HepG2 (cell line): ENCODE results near the gene CLDN14. TPM values are rescaled to one million over a fixed set of nuclear protein-coding genes. Genes with fewer than 3 reads are reported as not detected.
A peak's percentile ranks its signal among the peaks of the same experiment; 100 is the strongest.

Experiments used
- BRCA1 ChIP-seq: sonication (generic); formaldehyde crosslinking; IDR thresholded peaks from 2 replicates; pipeline ENCODE4 v1.4.0; 2020; ENCODE audit warnings: missing genetic modification reagents
- GABPB1 ChIP-seq: IDR thresholded peaks from 2 replicates; pipeline ENCODE4 v1.6.1; 2016; ENCODE audit warnings: mild to moderate bottlenecking, missing genetic modification reagents, moderate library complexity, missing compliant biosample characterization
- HDAC6 ChIP-seq: fragments of 200-600 bp; sonication (generic); IDR thresholded peaks from 2 replicates; pipeline ENCODE4 v1.7.0; 2017; ENCODE audit warnings: mild to moderate bottlenecking, antibody characterized with exemption, low read length, low read depth
- ISL2 ChIP-seq: sonication (generic); formaldehyde crosslinking; IDR thresholded peaks from 2 replicates; pipeline ENCODE4 v1.5.0; 2020; ENCODE audit warnings: missing genetic modification reagents
- KDM6A ChIP-seq: IDR thresholded peaks from 2 replicates; pipeline ENCODE4 v1.6.1; 2016; ENCODE audit warnings: low read depth
- KLF6 ChIP-seq: IDR thresholded peaks from 2 replicates; pipeline ENCODE4 v1.8.0; 2016; ENCODE audit warnings: missing biosample characterization, missing genetic modification reagents
- PLRG1 ChIP-seq: fragments of 450-650 bp; conservative IDR thresholded peaks from 2 replicates; pipeline ENCODE4 v1.6.1; 2016
- RBM22 ChIP-seq: fragments of 200-400 bp; formaldehyde crosslinking; optimal IDR thresholded peaks from 2 replicates; pipeline ENCODE3; 2017; ENCODE audit warnings: mild to moderate bottlenecking, low read length, moderate library complexity
- SALL2 ChIP-seq: sonication (generic); formaldehyde crosslinking; IDR thresholded peaks from 2 replicates; pipeline ENCODE4 v1.8.1; 2023; ENCODE audit warnings: mild to moderate bottlenecking, missing genetic modification reagents, inconsistent platforms
- SNRNP70 ChIP-seq: fragments of 200-400 bp; formaldehyde crosslinking; IDR thresholded peaks from 2 replicates; pipeline ENCODE4 v1.6.1; 2017; ENCODE audit warnings: mild to moderate bottlenecking, low read depth, low read length, moderate library complexity
- ZBTB38 ChIP-seq: sonication (generic); formaldehyde crosslinking; IDR thresholded peaks from 2 replicates; pipeline ENCODE4 v1.5.1; 2020; ENCODE audit warnings: mild to moderate bottlenecking, missing genetic modification reagents
- ZNF12 ChIP-seq: sonication (generic); formaldehyde crosslinking; IDR thresholded peaks from 2 replicates; pipeline ENCODE4 v1.5.0; 2020; ENCODE audit warnings: missing genetic modification reagents
- ZNF326 ChIP-seq: sonication (generic); formaldehyde crosslinking; IDR thresholded peaks from 2 replicates; pipeline ENCODE4 v1.4.0; 2020; ENCODE audit warnings: missing genetic modification reagents, borderline replicate concordance
- ZNF329 ChIP-seq: sonication (generic); formaldehyde crosslinking; IDR thresholded peaks from 2 replicates; pipeline ENCODE4 v1.9.0; 2021; ENCODE audit warnings: low read depth, mild to moderate bottlenecking, missing genetic modification reagents
- ZNF644 ChIP-seq: IDR thresholded peaks from 2 replicates; pipeline ENCODE4 v1.6.1; 2016; ENCODE audit warnings: low read depth
- ZNF841 ChIP-seq: sonication (generic); formaldehyde crosslinking; IDR thresholded peaks from 2 replicates; pipeline ENCODE4 v1.8.1; 2023; ENCODE audit warnings: missing genetic modification reagents, borderline replicate concordance
- polyA plus RNA-seq, 8 experiments: library from polyadenylated mRNA; depleted of rRNA in 3 of 8; stranded (reverse) in 7 of 8; unstranded in 1 of 8; fragments of >200 nt; fragmentation: Illumina TruSeq in 4 of 8; extraction: Trizol in 4 of 8; gene quantifications; 2 replicates each; pipeline versions ENCODE4 v1.2.1 to v1.2.3, GENCODE V29; 2011 to 2016; ENCODE audit warnings: low read depth in 4 of 8, missing spikeins in 1 of 8, mixed read lengths in 1 of 8; ENCODE audit not compliant: insufficient read depth in 1 of 8
- total RNA-seq, 5 experiments: library from RNA; depleted of rRNA; stranded (reverse); fragments of >200 nt; fragmentation: Illumina TruSeq; extraction: Trizol; gene quantifications; 2 replicates each; pipeline ENCODE4 v1.2.3, GENCODE V29; 2016; ENCODE audit warnings: low read depth in 1 of 5
- TF ChIP-seq, protein P1 (sequence below): sonication (generic); formaldehyde crosslinking; IDR thresholded peaks from 2 replicates; pipeline ENCODE4 v1.4.0; 2020; ENCODE audit warnings: missing genetic modification reagents
- TF ChIP-seq, protein P2 (sequence below): sonication (generic); formaldehyde crosslinking; IDR thresholded peaks from 2 replicates; pipeline ENCODE4 v1.5.1; 2020; ENCODE audit warnings: mild to moderate bottlenecking, missing genetic modification reagents, borderline replicate concordance
- TF ChIP-seq, protein P3 (sequence below): sonication (generic); formaldehyde crosslinking; IDR thresholded peaks from 2 replicates; pipeline ENCODE4 v1.5.0; 2020; ENCODE audit warnings: mild to moderate bottlenecking, missing genetic modification reagents
- TF ChIP-seq, protein P4 (sequence below): IDR thresholded peaks from 2 replicates; pipeline ENCODE4 v1.6.1; 2016; ENCODE audit warnings: control low read depth
- TF ChIP-seq, protein P5 (sequence below): sonication (generic); formaldehyde crosslinking; IDR thresholded peaks from 2 replicates; pipeline ENCODE4 v1.5.0; 2020; ENCODE audit warnings: missing genetic modification reagents

Gene CLDN14
- total and polyA plus RNA-seq, 2 of the 13 experiments (the other 11 are each of a cell fraction or from before 2014, with no cell fraction given): 1.1 to 1.4 TPM

- TF ChIP-seq, protein P1, sequence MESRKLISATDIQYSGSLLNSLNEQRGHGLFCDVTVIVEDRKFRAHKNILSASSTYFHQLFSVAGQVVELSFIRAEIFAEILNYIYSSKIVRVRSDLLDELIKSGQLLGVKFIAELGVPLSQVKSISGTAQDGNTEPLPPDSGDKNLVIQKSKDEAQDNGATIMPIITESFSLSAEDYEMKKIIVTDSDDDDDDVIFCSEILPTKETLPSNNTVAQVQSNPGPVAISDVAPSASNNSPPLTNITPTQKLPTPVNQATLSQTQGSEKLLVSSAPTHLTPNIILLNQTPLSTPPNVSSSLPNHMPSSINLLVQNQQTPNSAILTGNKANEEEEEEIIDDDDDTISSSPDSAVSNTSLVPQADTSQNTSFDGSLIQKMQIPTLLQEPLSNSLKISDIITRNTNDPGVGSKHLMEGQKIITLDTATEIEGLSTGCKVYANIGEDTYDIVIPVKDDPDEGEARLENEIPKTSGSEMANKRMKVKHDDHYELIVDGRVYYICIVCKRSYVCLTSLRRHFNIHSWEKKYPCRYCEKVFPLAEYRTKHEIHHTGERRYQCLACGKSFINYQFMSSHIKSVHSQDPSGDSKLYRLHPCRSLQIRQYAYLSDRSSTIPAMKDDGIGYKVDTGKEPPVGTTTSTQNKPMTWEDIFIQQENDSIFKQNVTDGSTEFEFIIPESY (CRISPR knock-in tag): no peak
- TF ChIP-seq, protein P2, sequence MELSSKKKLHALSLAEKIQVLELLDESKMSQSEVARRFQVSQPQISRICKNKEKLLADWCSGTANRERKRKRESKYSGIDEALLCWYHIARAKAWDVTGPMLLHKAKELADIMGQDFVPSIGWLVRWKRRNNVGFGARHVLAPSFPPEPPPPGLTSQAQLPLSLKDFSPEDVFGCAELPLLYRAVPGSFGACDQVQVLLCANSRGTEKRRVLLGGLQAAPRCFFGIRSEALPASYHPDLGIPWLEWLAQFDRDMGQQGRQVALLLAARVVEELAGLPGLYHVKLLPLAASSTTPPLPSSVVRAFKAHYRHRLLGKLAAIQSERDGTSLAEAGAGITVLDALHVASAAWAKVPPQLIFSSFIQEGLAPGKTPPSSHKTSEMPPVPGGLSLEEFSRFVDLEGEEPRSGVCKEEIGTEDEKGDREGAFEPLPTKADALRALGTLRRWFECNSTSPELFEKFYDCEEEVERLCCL: no peak
- TF ChIP-seq KLF6 (CRISPR knock-in tag) (peak; percentile 57; the same call in 1 of the 2 replicates), ZNF329 (CRISPR knock-in tag) (no peak), HDAC6 (no peak), GABPB1 (peak; percentile 19), SNRNP70 (no peak), ZBTB38 (no peak; the same call in 1 of the 2 replicates), ZNF326 (no peak), ZNF12 (CRISPR knock-in tag) (peak; percentile 27; the same call in 1 of the 2 replicates), SALL2 (CRISPR knock-in tag) (0 out of 2 replicates have a peak, but pooled peaks have one; percentile 20), ZNF644 (CRISPR knock-in tag) (peak; percentile 87), ISL2 (CRISPR knock-in tag) (peak; percentile 67; the same call in 1 of the 2 replicates), RBM22 (no peak), ZNF841 (CRISPR knock-in tag) (no peak), KDM6A (CRISPR knock-in tag) (peak; percentile 87), BRCA1 (CRISPR knock-in tag) (0 out of 2 replicates have a peak, but pooled peaks have one; percentile 37), PLRG1 (no peak)
- TF ChIP-seq, protein P3, sequence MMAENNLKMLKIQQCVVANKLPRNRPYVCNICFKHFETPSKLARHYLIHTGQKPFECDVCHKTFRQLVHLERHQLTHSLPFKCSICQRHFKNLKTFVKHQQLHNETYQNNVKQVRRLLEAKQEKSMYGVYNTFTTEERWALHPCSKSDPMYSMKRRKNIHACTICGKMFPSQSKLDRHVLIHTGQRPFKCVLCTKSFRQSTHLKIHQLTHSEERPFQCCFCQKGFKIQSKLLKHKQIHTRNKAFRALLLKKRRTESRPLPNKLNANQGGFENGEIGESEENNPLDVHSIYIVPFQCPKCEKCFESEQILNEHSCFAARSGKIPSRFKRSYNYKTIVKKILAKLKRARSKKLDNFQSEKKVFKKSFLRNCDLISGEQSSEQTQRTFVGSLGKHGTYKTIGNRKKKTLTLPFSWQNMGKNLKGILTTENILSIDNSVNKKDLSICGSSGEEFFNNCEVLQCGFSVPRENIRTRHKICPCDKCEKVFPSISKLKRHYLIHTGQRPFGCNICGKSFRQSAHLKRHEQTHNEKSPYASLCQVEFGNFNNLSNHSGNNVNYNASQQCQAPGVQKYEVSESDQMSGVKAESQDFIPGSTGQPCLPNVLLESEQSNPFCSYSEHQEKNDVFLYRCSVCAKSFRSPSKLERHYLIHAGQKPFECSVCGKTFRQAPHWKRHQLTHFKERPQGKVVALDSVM: 0 out of 2 replicates have a peak, but pooled peaks have one; percentile 27
- TF ChIP-seq, protein P4, sequence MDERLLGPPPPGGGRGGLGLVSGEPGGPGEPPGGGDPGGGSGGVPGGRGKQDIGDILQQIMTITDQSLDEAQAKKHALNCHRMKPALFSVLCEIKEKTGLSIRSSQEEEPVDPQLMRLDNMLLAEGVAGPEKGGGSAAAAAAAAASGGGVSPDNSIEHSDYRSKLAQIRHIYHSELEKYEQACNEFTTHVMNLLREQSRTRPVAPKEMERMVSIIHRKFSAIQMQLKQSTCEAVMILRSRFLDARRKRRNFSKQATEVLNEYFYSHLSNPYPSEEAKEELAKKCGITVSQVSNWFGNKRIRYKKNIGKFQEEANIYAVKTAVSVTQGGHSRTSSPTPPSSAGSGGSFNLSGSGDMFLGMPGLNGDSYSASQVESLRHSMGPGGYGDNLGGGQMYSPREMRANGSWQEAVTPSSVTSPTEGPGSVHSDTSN (CRISPR knock-in tag): no peak
- TF ChIP-seq, protein P5, sequence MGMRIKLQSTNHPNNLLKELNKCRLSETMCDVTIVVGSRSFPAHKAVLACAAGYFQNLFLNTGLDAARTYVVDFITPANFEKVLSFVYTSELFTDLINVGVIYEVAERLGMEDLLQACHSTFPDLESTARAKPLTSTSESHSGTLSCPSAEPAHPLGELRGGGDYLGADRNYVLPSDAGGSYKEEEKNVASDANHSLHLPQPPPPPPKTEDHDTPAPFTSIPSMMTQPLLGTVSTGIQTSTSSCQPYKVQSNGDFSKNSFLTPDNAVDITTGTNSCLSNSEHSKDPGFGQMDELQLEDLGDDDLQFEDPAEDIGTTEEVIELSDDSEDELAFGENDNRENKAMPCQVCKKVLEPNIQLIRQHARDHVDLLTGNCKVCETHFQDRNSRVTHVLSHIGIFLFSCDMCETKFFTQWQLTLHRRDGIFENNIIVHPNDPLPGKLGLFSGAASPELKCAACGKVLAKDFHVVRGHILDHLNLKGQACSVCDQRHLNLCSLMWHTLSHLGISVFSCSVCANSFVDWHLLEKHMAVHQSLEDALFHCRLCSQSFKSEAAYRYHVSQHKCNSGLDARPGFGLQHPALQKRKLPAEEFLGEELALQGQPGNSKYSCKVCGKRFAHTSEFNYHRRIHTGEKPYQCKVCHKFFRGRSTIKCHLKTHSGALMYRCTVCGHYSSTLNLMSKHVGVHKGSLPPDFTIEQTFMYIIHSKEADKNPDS (CRISPR knock-in tag): 0 out of 2 replicates have a peak, but pooled peaks have one; percentile 60
These were observed at the start of gene CLDN14 (continued) for GRCh38 chr21:36479415-36480402.
